HG03342 (cell line): ENCODE results near the gene OR52W1.
A peak's percentile ranks its signal among the peaks of the same experiment; 100 is the strongest.

ENCODE experiments used
- ATAC-seq: cut with Tn5 transposase; IDR thresholded peaks from one replicate; pipeline ENCODE4 v1.9.1; 2021; ENCODE audit warnings: mild to moderate bottlenecking, moderate library complexity; ENCODE audit not compliant: unreplicated experiment

The OR52W1 gene, protein sequence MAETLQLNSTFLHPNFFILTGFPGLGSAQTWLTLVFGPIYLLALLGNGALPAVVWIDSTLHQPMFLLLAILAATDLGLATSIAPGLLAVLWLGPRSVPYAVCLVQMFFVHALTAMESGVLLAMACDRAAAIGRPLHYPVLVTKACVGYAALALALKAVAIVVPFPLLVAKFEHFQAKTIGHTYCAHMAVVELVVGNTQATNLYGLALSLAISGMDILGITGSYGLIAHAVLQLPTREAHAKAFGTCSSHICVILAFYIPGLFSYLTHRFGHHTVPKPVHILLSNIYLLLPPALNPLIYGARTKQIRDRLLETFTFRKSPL

DNA sequence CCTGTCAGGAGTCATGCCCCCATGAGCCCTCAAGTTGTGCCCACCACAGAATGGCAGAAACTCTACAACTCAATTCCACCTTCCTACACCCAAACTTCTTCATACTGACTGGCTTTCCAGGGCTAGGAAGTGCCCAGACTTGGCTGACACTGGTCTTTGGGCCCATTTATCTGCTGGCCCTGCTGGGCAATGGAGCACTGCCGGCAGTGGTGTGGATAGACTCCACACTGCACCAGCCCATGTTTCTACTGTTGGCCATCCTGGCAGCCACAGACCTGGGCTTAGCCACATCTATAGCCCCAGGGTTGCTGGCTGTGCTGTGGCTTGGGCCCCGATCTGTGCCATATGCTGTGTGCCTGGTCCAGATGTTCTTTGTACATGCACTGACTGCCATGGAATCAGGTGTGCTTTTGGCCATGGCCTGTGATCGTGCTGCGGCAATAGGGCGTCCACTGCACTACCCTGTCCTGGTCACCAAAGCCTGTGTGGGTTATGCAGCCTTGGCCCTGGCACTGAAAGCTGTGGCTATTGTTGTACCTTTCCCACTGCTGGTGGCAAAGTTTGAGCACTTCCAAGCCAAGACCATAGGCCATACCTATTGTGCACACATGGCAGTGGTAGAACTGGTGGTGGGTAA lies at the start of gene OR52W1:
OR52W1 (plus strand) TSS at position 51 of the 637 bp plus-strand sequence; CDS start at position 51, 0 bp downstream.
- ATAC-seq = no peak

DNA sequence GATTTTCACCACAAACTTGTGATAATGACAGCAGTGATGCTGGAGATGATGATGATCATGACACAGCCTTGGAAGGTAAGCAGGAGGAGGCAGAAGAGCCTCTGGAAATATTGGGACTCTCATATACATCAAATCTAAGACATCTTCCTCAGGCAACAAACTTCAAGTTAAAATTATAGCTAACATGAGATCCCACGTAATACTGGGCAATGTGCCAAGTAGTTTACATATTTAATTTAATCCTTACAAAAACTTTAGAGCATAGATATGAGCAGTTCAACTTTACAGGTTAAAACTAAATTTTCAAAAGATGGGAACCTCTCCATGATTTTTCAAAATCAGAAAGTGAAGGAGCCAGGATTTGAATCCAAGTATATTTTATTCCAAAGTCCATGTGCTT lies 47.9 kb upstream of the OR52W1 start:
- ATAC-seq = no peak

- ATAC-seq = no peak
Observed at GRCh38 chr11:6152126-6152525, 46.9 kb upstream of the OR52W1 start.

- ATAC-seq = no peak
Observed at GRCh38 chr11:6156628-6157359, 42.2 kb upstream of the OR52W1 start.

DNA sequence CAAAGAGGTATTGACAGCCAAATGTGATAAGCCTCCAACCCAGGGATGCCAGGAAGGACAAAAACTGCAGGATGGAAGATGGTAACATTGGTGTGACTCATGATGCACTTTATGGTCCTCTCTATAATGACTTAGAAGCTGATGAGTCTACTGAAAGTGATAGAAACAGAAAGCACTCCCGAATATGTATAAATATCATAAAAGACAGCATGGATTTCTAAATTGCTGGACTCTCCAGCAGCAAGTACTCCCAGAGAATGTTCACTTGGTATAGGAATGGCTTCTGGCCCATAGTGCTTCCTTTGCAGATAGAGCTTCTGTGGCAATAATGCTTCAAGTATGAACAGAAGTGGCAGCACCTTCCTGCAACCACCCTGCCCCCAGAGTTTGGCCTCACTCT lies 28.8 kb upstream of the OR52W1 start, which contains the start of gene OR52B2:
OR52B2 (minus strand) TSS at position 101 of the 400 bp plus-strand sequence; CDS start at position 101, 0 bp downstream.
- no peak for ATAC-seq

- no peak for ATAC-seq
Observed at GRCh38 chr11:6175440-6175839, 23.6 kb upstream of the OR52W1 start.

DNA sequence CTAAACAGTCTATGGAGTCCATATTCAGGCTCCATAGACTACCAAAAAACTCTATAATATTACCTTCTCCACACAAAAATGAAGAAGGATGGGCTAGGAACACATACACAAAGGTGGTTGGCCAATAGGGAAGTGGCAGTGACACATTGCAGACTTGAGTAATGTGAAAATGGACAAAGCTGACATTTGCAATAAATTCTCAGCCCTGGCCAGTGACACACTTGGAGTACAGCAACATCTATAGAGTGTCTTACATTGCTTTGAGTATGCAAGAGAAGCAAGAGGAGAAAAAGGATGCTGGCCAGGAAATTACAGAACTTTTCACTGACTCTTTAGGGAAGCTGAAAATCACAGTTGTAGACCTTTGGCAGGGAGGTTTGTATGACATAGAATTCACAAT lies 7.3 kb upstream of the OR52W1 start:
- ATAC-seq = no peak

DNA sequence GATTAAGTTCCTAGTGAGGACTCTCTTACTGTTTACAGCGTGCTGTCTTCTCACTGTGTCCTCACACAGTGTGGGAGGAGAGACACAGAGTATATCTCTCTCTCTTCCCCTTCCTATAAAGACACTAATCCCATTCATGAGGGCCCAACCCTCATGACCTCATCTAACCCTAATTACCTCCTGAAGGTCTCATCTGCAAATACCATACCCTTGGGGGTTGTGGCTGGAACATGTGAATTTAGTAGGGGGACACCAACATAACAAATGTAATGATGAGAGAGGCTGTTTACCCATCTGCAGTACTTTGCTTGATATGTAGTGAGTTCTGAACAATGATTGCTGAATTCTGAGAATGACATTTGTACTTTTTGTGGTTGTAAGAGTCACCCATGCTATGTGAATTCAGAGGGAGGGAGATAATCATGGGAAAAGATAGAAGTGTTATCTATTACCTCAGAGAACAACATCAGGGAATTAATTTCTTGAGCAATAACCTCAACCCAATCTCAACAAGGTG lies 4.9 kb upstream of the OR52W1 start:
- no peak for ATAC-seq

- ATAC-seq = no peak
Observed at GRCh38 chr11:6196396-6196795, 2.6 kb upstream of the OR52W1 start.

DNA sequence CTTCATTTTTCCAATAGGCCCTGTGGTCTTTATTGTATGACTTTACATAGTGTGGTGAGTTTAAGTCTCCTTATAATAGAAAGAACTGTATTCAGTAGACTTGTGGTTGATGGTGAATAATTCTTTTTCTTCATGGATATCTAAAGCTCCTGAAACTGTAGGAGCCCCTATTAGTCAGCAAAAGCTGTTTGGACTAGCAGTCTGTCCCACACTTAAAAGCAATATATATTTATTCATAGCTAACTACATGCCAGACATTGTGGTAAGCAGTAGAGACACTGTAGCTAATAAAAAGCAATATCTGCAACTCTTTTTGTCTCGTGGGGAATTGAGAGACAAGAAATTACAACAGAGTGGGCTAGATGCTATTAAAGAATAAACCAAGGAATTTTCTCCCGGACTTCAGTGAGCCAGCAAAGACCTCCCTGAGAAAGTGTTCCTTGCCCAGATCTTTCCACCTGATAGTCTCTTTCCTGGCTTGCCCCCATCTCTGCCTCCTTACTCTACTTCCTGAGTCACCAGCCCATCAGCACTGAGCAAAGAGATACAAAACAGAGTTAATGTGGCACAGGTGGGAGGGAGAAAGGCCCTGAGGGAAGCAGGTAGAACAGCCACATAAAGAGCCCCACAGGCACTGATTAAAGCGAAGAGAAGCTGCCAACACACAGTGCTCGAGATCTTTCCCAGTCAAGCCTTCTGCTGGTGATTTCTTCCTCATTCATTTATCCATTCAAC lies 1.4 kb upstream of the OR52W1 start:
- no peak for ATAC-seq

DNA sequence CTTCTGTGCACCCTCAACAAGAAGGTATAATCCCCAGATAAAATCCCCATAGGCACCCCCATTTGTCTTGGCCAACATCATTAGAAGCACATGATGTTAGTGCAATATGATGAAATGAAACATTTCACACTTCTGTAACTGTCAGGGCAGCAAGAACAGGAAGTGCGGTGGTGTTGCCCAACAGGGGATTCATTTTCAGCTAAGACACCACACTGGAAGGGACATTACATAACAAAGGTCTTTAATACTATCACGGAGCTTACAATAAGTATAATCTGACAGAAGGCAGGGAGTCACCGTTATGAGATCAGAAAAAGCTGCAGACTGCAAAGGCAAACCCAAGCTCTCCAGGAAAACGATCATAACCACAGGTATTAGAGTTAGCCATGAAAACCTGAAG lies 2.0 kb downstream of the OR52W1 start:
- no peak for ATAC-seq

DNA sequence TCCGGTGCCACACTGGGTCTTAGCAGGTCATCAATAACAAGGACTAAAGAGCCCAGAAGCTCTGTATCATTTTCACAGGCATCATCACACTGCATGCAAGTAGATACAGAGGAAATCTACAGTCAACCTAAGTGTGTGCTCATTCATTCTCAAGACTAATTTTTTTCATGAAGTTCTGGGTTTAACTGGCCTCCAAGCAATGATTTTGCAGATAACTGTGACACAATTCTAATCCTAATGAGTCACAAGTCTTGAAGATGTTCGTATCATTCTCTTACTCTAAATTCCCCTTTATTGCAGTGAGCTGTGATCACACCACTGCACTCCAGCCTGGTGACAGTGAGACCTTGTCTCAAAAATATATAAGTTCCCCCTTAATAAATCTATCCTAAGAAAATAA lies 2.5 kb downstream of the OR52W1 start:
- ATAC-seq = no peak

DNA sequence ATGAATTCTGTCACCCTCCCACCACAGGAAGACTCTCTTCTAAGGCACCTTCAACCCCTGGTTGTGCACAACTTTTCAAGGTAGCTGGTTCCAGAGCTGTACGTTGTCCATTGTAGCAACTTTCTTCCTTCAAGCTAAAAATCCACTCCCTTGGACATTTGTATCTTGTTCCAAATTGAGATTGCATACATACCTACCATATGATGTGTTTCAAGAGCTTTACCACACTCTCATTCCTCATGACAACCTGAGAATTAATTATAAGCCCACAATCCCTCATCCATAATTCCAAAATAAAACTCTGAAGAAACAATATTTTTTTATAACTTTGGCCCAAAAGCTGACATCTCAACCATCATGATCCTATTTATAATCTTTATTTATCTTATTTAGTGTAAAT lies 3.0 kb downstream of the OR52W1 start:
- ATAC-seq = no peak

GRCh38 chr11:6203327-6203726 lies 4.3 kb downstream of the OR52W1 start:
- ATAC-seq = peak; percentile 72

GRCh38 chr11:6204706-6205105 lies 5.7 kb downstream of the OR52W1 start:
- ATAC-seq = no peak

GRCh38 chr11:6205366-6205765 lies 6.3 kb downstream of the OR52W1 start, which contains the start of gene C11orf42:
Gene C11orf42 (plus strand): TSS chr11:6205557. CDS start chr11:6205616, 59 bp downstream.
- no peak for ATAC-seq

DNA sequence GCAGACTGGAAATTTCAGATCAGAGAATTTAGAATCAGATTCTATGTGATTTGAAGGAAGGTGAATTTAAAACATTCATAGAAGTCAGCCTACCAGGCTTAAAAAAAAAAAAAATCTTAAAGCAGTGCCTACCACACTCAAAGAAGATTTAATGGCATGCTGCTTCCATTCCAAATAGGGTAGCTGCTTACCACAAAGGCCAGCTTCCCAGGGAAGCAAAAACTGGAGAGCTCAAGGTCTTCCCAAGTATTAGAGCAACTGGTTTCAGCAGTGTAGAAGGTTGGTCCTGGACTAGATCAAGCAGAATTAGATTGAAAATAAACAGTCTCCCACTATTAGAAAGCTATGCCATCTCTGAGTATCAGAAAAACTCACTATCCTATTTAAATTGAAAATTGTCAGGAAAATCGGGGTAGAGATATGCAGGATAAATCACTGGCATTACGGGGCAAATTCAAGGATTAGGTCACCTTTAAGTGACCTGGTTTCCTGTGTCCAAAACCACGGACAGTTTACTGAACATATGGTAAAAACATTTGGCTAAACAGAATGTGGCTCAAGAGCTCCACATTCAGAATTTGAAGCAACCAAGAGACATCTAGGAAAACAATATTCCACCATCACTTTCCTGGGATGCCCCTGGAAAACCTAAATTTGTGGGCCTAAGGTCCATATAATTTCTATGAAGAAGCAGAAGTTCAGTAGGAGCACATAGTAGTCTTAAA lies 7.6 kb downstream of the OR52W1 start:
- ATAC-seq = no peak

DNA sequence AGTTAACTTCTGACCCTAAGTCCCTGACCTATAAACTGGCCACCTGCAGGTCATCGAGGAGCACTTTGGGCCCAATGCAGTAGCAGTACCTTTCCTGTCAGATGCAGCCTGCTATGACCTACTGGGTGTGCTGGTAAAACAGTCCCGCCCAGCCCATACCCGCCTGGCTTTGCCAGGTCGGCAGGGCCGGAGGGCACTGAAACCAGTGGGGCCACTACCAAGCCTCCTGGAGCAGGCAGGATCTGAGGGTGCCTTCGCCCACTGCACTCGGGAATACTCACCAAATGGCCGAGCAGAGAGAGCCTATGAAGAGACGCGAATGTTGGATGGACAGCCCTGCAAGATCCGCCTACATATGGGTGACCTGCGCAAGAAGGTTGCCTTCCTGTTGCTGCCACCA lies 10.8 kb downstream of the OR52W1 start:
- no peak for ATAC-seq

- no peak for ATAC-seq
Observed at GRCh38 chr11:6210274-6210955, 11.4 kb downstream of the OR52W1 start.

GRCh38 chr11:6214530-6214929 lies 15.5 kb downstream of the OR52W1 start:
- no peak for ATAC-seq
